ENCODE measurements around the gene DAB1. TPM values are rescaled to one million over a fixed set of nuclear protein-coding genes. Genes with fewer than 3 reads are reported as not detected.

Gene DAB1
- polyA plus RNA-seq, 1 experiment, result 0.05 TPM

GRCh38 chr1:57400048-57400447 lies 23.8 kb downstream of the DAB1 start:
- H3K9me3 ChIP-seq (ENCODE audit: control insufficient read depth, insufficient read depth, low read length), result no peaks in the 10 kb centered on the region
- no peak overlapping the region for H3K27ac ChIP-seq (ENCODE audit: low read depth, low read length)
- H3K4me3 ChIP-seq (ENCODE audit: low read depth, low read length), result no peak overlapping the region
- no peaks in the 10 kb centered on the region for H3K27me3 ChIP-seq (ENCODE audit: control insufficient read depth, insufficient read depth, low read length)
- POLR2A ChIA-PET, result no interaction called here
- no peak for DNase-seq (ENCODE audit: low read depth, low spot score)
- no peak for TF ChIP-seq CTCF (IDR thresholded peaks at IDR 0.05; ENCODE audit: low read depth, low read length)
- CTCF ChIA-PET, result no interaction called here

- CTCF ChIA-PET, result no interaction called here
- no peak overlapping the region for H3K27ac ChIP-seq (ENCODE audit: low read depth, low read length)
- TF ChIP-seq CTCF (IDR thresholded peaks at IDR 0.05; ENCODE audit: low read depth, low read length), result no peak
- POLR2A ChIA-PET, result no interaction called here
- H3K27me3 ChIP-seq (ENCODE audit: control insufficient read depth, insufficient read depth, low read length), result no peaks in the 10 kb centered on the region
- no peaks in the 10 kb centered on the region for H3K9me3 ChIP-seq (ENCODE audit: control insufficient read depth, insufficient read depth, low read length)
- no peak for DNase-seq (ENCODE audit: low read depth, low spot score)
- H3K4me3 ChIP-seq (ENCODE audit: low read depth, low read length), result no peak overlapping the region
Observed at GRCh38 chr1:57393058-57393584, 30.7 kb downstream of the DAB1 start.

GRCh38 chr1:57385336-57385735 lies 38.5 kb downstream of the DAB1 start:
- no peak overlapping the region for H3K27ac ChIP-seq (ENCODE audit: low read depth, low read length)
- ChIA-PET CTCF (no interaction called here), POLR2A (no interaction called here)
- DNase-seq (ENCODE audit: low read depth, low spot score), result no peak
- H3K9me3 ChIP-seq (ENCODE audit: control insufficient read depth, insufficient read depth, low read length), result no peaks in the 10 kb centered on the region
- TF ChIP-seq CTCF (IDR thresholded peaks at IDR 0.05; ENCODE audit: low read depth, low read length), result no peak
- H3K4me3 ChIP-seq (ENCODE audit: low read depth, low read length), result no peak overlapping the region
- H3K27me3 ChIP-seq (ENCODE audit: control insufficient read depth, insufficient read depth, low read length), result no peaks in the 10 kb centered on the region

- no peak overlapping the region for H3K27ac ChIP-seq (ENCODE audit: low read depth, low read length)
- H3K27me3 ChIP-seq (ENCODE audit: control insufficient read depth, insufficient read depth, low read length), result no peaks in the 10 kb centered on the region
- CTCF ChIA-PET, result no interaction called here
- no peak for TF ChIP-seq CTCF (IDR thresholded peaks at IDR 0.05; ENCODE audit: low read depth, low read length)
- no peak overlapping the region for H3K4me3 ChIP-seq (ENCODE audit: low read depth, low read length)
- H3K9me3 ChIP-seq (ENCODE audit: control insufficient read depth, insufficient read depth, low read length), result no peaks in the 10 kb centered on the region
- POLR2A ChIA-PET, result no interaction called here
- DNase-seq (ENCODE audit: low read depth, low spot score), result no peak
Observed at GRCh38 chr1:57384901-57385300, 39.0 kb downstream of the DAB1 start.

- ChIA-PET POLR2A (no interaction called here), CTCF (no interaction called here)
- DNase-seq (ENCODE audit: low read depth, low spot score), result no peak
- no peak for TF ChIP-seq CTCF (IDR thresholded peaks at IDR 0.05; ENCODE audit: low read depth, low read length)
- H3K4me3 ChIP-seq (ENCODE audit: low read depth, low read length), result no peak overlapping the region
- no peak overlapping the region for H3K27ac ChIP-seq (ENCODE audit: low read depth, low read length)
- no peaks in the 10 kb centered on the region for H3K9me3 ChIP-seq (ENCODE audit: control insufficient read depth, insufficient read depth, low read length)
- H3K27me3 ChIP-seq (ENCODE audit: control insufficient read depth, insufficient read depth, low read length), result no peaks in the 10 kb centered on the region
Observed at GRCh38 chr1:57384284-57384683, 39.6 kb downstream of the DAB1 start.
